NCI-H128 (cell line): ENCODE results near the gene ZSWIM4.

Experiments used
- DNase-seq: peaks from one replicate; lab custom pipeline; 2025; ENCODE audit not compliant: unreplicated experiment; lab: John Stamatoyannopoulos, UW

ZSWIM4 gene

GRCh38 chr19:13866463-13867046, 71.3 kb downstream of the ZSWIM4 start:
- no peak for DNase-seq

- no peak for DNase-seq
These were observed 73.4 kb downstream of the ZSWIM4 start for GRCh38 chr19:13868663-13869062.

GRCh38 chr19:13869281-13869680, 74.0 kb downstream of the ZSWIM4 start:
- DNase-seq: no peak

GRCh38 chr19:13870873-13871272, 75.6 kb downstream of the ZSWIM4 start:
- DNase-seq: no peak

- DNase-seq: no peak
These were observed 77.1 kb downstream of the ZSWIM4 start for GRCh38 chr19:13872339-13872694.

- no peak for DNase-seq
These were observed 77.6 kb downstream of the ZSWIM4 start for GRCh38 chr19:13872695-13873389.

GRCh38 chr19:13873834-13874515, 78.7 kb downstream of the ZSWIM4 start:
- no peak for DNase-seq

- no peak for DNase-seq
These were observed 80.6 kb downstream of the ZSWIM4 start for GRCh38 chr19:13875824-13876223.

- DNase-seq: no peak
These were observed 81.6 kb downstream of the ZSWIM4 start, which contains the start of gene NANOS3 for GRCh38 chr19:13876834-13877233. TSS of gene NANOS3 (plus strand) at chr19:13877134. CDS start at chr19:13877249, 115 bp downstream.

- no peak for DNase-seq
These were observed 82.1 kb downstream of the ZSWIM4 start for GRCh38 chr19:13877303-13877702.

GRCh38 chr19:13880059-13881043, 85.1 kb downstream of the ZSWIM4 start:
- peak; percentile 88 for DNase-seq

- no peak for DNase-seq
These were observed 86.0 kb downstream of the ZSWIM4 start for GRCh38 chr19:13881251-13881691.
